ENCODE data around the gene SLC35F3. TPM values are rescaled to one million over a fixed set of nuclear protein-coding genes. Genes with fewer than 3 reads are reported as not detected.

SLC35F3 gene
- total RNA-seq, 1 donor from 2014 or later, result 0.25 TPM

- no peaks in the 10 kb centered on the region for H3K36me3 Mint-ChIP-seq
- no peaks in the 10 kb centered on the region for H3K4me1 Mint-ChIP-seq
- H3K9me3 Mint-ChIP-seq, result peaks cover 3% of the 10 kb centered on the region
- no peak for TF ChIP-seq CTCF (IDR thresholded peaks at IDR 0.05; ENCODE audit: unreplicated experiment)
- peaks cover 73% of the 10 kb centered on the region for H3K27me3 Mint-ChIP-seq (ENCODE audit: low read depth)
- DNase-seq (ENCODE audit: low spot score in 2 of 2, unreplicated experiment in 2 of 2), result no peak
- no peak overlapping the region for H3K27ac Mint-ChIP-seq
- no peak overlapping the region for H3K4me3 Mint-ChIP-seq
These were observed 40.1 kb downstream of the SLC35F3 start for GRCh38 chr1:233944601-233945000.

DNA sequence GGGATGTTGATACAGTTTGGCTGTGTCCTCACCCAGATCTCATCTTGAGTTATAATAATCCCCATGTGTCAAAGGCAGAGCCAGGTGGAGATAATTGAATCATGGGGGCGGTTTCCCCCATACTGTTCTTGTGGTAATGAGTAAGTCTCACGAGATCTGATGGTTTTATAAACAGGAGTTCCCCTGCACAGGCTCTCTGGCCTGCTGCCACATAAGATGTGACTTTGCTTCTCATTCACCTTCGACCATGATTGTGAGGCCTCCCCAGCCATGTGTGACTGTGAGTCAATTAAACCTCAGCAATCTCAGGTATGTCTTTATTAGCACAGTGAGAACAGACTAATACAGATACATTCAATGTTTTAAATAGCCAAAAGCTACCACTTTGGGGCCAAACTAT lies 41.1 kb downstream of the SLC35F3 start:
- Mint-ChIP-seq H3K4me3 (no peak overlapping the region), H3K9me3 (peaks cover 6% of the 10 kb centered on the region), H3K27me3 (ENCODE audit: low read depth) (peaks cover 69% of the 10 kb centered on the region), H3K27ac (no peak overlapping the region), H3K36me3 (no peaks in the 10 kb centered on the region), H3K4me1 (no peaks in the 10 kb centered on the region)
- no peak for DNase-seq (ENCODE audit: low spot score in 2 of 2, unreplicated experiment in 2 of 2)
- no peak for TF ChIP-seq CTCF (IDR thresholded peaks at IDR 0.05; ENCODE audit: unreplicated experiment)

GRCh38 chr1:233945979-233946378 lies 41.5 kb downstream of the SLC35F3 start:
- Mint-ChIP-seq H3K4me1 (no peaks in the 10 kb centered on the region), H3K9me3 (peaks cover 10% of the 10 kb centered on the region), H3K36me3 (no peaks in the 10 kb centered on the region), H3K27me3 (ENCODE audit: low read depth) (peaks cover 69% of the 10 kb centered on the region), H3K4me3 (no peak overlapping the region), H3K27ac (no peak overlapping the region)
- no peak for TF ChIP-seq CTCF (IDR thresholded peaks at IDR 0.05; ENCODE audit: unreplicated experiment)
- DNase-seq (ENCODE audit: low spot score in 2 of 2, unreplicated experiment in 2 of 2), result no peak

GRCh38 chr1:233946724-233947123 lies 42.2 kb downstream of the SLC35F3 start:
- DNase-seq (ENCODE audit: low spot score in 2 of 2, unreplicated experiment in 2 of 2), result no peak
- Mint-ChIP-seq H3K27me3 (ENCODE audit: low read depth) (peaks cover 67% of the 10 kb centered on the region), H3K4me3 (no peak overlapping the region), H3K4me1 (no peaks in the 10 kb centered on the region), H3K27ac (no peak overlapping the region), H3K36me3 (no peaks in the 10 kb centered on the region), H3K9me3 (peaks cover 17% of the 10 kb centered on the region)
- TF ChIP-seq CTCF (IDR thresholded peaks at IDR 0.05; ENCODE audit: unreplicated experiment), result no peak

DNA sequence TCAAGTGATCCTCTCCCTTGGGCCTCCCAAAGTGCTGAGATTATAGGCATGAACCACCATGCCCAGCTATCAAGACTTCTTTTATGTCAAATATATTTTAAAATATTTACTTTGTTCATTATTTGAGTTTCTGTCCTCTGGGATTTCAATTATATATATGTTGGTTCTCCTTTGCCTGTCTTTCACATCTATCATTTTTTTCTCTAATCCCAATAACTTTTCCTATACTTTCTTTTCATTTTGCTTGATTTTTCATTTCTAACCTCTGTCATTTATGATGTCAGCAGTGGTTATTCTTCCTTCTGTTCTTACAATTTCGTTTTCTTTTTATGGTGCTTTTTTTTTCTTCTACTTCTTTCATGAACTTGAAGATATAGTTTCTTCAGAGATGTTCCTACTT lies 47.3 kb downstream of the SLC35F3 start:
- TF ChIP-seq CTCF (IDR thresholded peaks at IDR 0.05; ENCODE audit: unreplicated experiment), result no peak
- H3K4me1 Mint-ChIP-seq, result no peaks in the 10 kb centered on the region

GRCh38 chr1:233957691-233958090 lies 53.2 kb downstream of the SLC35F3 start:
- Mint-ChIP-seq H3K4me3 (no peak overlapping the region), H3K36me3 (peaks cover 2% of the 10 kb centered on the region), H3K27ac (no peak overlapping the region), H3K27me3 (ENCODE audit: low read depth) (peaks cover 61% of the 10 kb centered on the region), H3K4me1 (peaks cover 8% of the 10 kb centered on the region), H3K9me3 (peaks cover 25% of the 10 kb centered on the region)
- DNase-seq (ENCODE audit: low spot score in 2 of 2, unreplicated experiment in 2 of 2), result no peak
- no peak for TF ChIP-seq CTCF (IDR thresholded peaks at IDR 0.05; ENCODE audit: unreplicated experiment)

More for the DNA sequence above, 47.3 kb downstream of the SLC35F3 start:
- no peak overlapping the region for H3K4me3 Mint-ChIP-seq
- H3K27ac Mint-ChIP-seq, result no peak overlapping the region
- H3K36me3 Mint-ChIP-seq, result no peaks in the 10 kb centered on the region
- H3K9me3 Mint-ChIP-seq, result peaks cover 41% of the 10 kb centered on the region
- H3K27me3 Mint-ChIP-seq (ENCODE audit: low read depth), result peaks cover 59% of the 10 kb centered on the region
- no peak for DNase-seq (ENCODE audit: low spot score in 2 of 2, unreplicated experiment in 2 of 2)
